ENCODE measurements around the gene CCBE1.

Gene CCBE1

GRCh38 chr18:59455728-59456276 is 241.4 kb downstream of the CCBE1 start:
- Histone ChIP-seq H4K91ac (ENCODE audit: low read depth, low read length, poor library complexity) (no peak overlapping the region), H2AK5ac (ENCODE audit: low read depth, low read length) (no peak overlapping the region), H3K18ac (ENCODE audit: low read length) (peak overlapping the region; percentile 50), H2BK120ac (ENCODE audit: low read depth, low read length) (no peak overlapping the region), H3K9me3 (replicated peaks in 1 of 2; ENCODE audit: control insufficient read depth in 2 of 2, insufficient read depth in 1 of 2, low read depth in 1 of 2, low read length in 2 of 2) (no peaks in the 10 kb centered on the region), H3K4me3 (ENCODE audit: low read length in 2 of 2) (no peak overlapping the region), H3K4me1 (ENCODE audit: control insufficient read depth in 2 of 2, insufficient read depth in 1 of 2, low read depth in 1 of 2, low read length in 2 of 2) (peaks cover 0 to 6% of the 10 kb centered on the region in 2 donors), H3K27ac (replicated peaks; ENCODE audit: low read length) (no peak overlapping the region), H2BK5ac (ENCODE audit: low read length) (no peak overlapping the region), H3K4me2 (ENCODE audit: insufficient read depth, low read length, poor library complexity, severe bottlenecking) (no peak overlapping the region), H3K36me3 (replicated peaks in 1 of 2; ENCODE audit: control insufficient read depth in 2 of 2, insufficient read depth in 2 of 2, low read length in 2 of 2) (no peaks in the 10 kb centered on the region), H3K9ac (ENCODE audit: low read depth, low read length, poor library complexity) (no peak overlapping the region), H4K8ac (ENCODE audit: low read depth, low read length) (no peak overlapping the region), H3K14ac (ENCODE audit: low read length) (no peak overlapping the region), H3K4ac (ENCODE audit: low read length) (no peak overlapping the region), H2AFZ (ENCODE audit: low read length) (no peak overlapping the region), H3K23ac (ENCODE audit: low read depth, low read length, poor library complexity) (no peak overlapping the region), H2BK15ac (ENCODE audit: low read length) (no peak overlapping the region), H3K79me1 (ENCODE audit: low read depth, low read length) (no peaks in the 10 kb centered on the region), H2BK12ac (ENCODE audit: low read length) (no peak overlapping the region), H3K27me3 (ENCODE audit: control insufficient read depth in 3 of 3, insufficient read depth in 3 of 3, low read depth in 1 of 3, low read length in 3 of 3) (peaks cover 0 to 30% (median 0%) of the 10 kb centered on the region in 3 experiments)
- DNase-seq (ENCODE audit: low spot score), result no peak
- WGBS, 2 donors (ENCODE audit: extremely low coverage in 2 of 2, insufficient read length in 2 of 2, insufficient replicate concordance in 1 of 2), result no CpG with 5 or more reads among the region's 12 CpGs

- Histone ChIP-seq H3K27ac (replicated peaks; ENCODE audit: low read length) (no peak overlapping the region), H2AFZ (ENCODE audit: low read length) (no peak overlapping the region), H3K4me1 (ENCODE audit: control insufficient read depth in 2 of 2, insufficient read depth in 1 of 2, low read depth in 1 of 2, low read length in 2 of 2) (peaks cover 0 to 6% of the 10 kb centered on the region in 2 donors), H2BK12ac (ENCODE audit: low read length) (no peak overlapping the region), H3K23ac (ENCODE audit: low read depth, low read length, poor library complexity) (no peak overlapping the region), H3K27me3 (ENCODE audit: control insufficient read depth in 3 of 3, insufficient read depth in 3 of 3, low read depth in 1 of 3, low read length in 3 of 3) (peaks cover 0 to 30% (median 0%) of the 10 kb centered on the region in 3 experiments), H3K4ac (ENCODE audit: low read length) (no peak overlapping the region), H3K4me2 (ENCODE audit: insufficient read depth, low read length, poor library complexity, severe bottlenecking) (no peak overlapping the region), H3K36me3 (replicated peaks in 1 of 2; ENCODE audit: control insufficient read depth in 2 of 2, insufficient read depth in 2 of 2, low read length in 2 of 2) (no peaks in the 10 kb centered on the region), H3K14ac (ENCODE audit: low read length) (no peak overlapping the region), H2BK5ac (ENCODE audit: low read length) (no peak overlapping the region), H4K8ac (ENCODE audit: low read depth, low read length) (no peak overlapping the region), H3K9ac (ENCODE audit: low read depth, low read length, poor library complexity) (no peak overlapping the region), H2AK5ac (ENCODE audit: low read depth, low read length) (no peak overlapping the region), H2BK120ac (ENCODE audit: low read depth, low read length) (no peak overlapping the region), H4K91ac (ENCODE audit: low read depth, low read length, poor library complexity) (no peak overlapping the region), H2BK15ac (ENCODE audit: low read length) (no peak overlapping the region), H3K79me1 (ENCODE audit: low read depth, low read length) (no peaks in the 10 kb centered on the region), H3K18ac (ENCODE audit: low read length) (peak overlapping the region; percentile 50), H3K9me3 (replicated peaks in 1 of 2; ENCODE audit: control insufficient read depth in 2 of 2, insufficient read depth in 1 of 2, low read depth in 1 of 2, low read length in 2 of 2) (no peaks in the 10 kb centered on the region), H3K4me3 (ENCODE audit: low read length in 2 of 2) (no peak overlapping the region)
- no peak for DNase-seq (ENCODE audit: low spot score)
- WGBS, 2 donors (ENCODE audit: extremely low coverage in 2 of 2, insufficient read length in 2 of 2, insufficient replicate concordance in 1 of 2), result no CpG with 5 or more reads among the region's 13 CpGs
Observed at GRCh38 chr18:59454909-59455727, 242.1 kb downstream of the CCBE1 start.

GRCh38 chr18:59453468-59453961 is 243.7 kb downstream of the CCBE1 start:
- no peak overlapping the region for H3K4me3 ChIP-seq (ENCODE audit: low read length in 2 of 2)

GRCh38 chr18:59451963-59452362 is 245.3 kb downstream of the CCBE1 start:
- Histone ChIP-seq H3K36me3 (replicated peaks in 1 of 2; ENCODE audit: control insufficient read depth in 2 of 2, insufficient read depth in 2 of 2, low read length in 2 of 2) (no peaks in the 10 kb centered on the region), H2BK5ac (ENCODE audit: low read length) (no peak overlapping the region), H3K23ac (ENCODE audit: low read depth, low read length, poor library complexity) (no peak overlapping the region), H3K4me2 (ENCODE audit: insufficient read depth, low read length, poor library complexity, severe bottlenecking) (no peak overlapping the region), H2BK120ac (ENCODE audit: low read depth, low read length) (no peak overlapping the region), H3K4ac (ENCODE audit: low read length) (no peak overlapping the region), H3K14ac (ENCODE audit: low read length) (no peak overlapping the region), H3K79me1 (ENCODE audit: low read depth, low read length) (no peaks in the 10 kb centered on the region), H3K4me1 (ENCODE audit: control insufficient read depth in 2 of 2, insufficient read depth in 1 of 2, low read depth in 1 of 2, low read length in 2 of 2) (peaks cover 0 to 6% of the 10 kb centered on the region in 2 donors), H2AK5ac (ENCODE audit: low read depth, low read length) (no peak overlapping the region), H3K4me3 (ENCODE audit: low read length in 2 of 2) (no peak overlapping the region), H3K9ac (ENCODE audit: low read depth, low read length, poor library complexity) (no peak overlapping the region), H2AFZ (ENCODE audit: low read length) (no peak overlapping the region), H2BK15ac (ENCODE audit: low read length) (no peak overlapping the region), H4K8ac (ENCODE audit: low read depth, low read length) (no peak overlapping the region), H3K27me3 (ENCODE audit: control insufficient read depth in 3 of 3, insufficient read depth in 3 of 3, low read depth in 1 of 3, low read length in 3 of 3) (peaks cover 0 to 29% (median 0%) of the 10 kb centered on the region in 3 experiments), H3K18ac (ENCODE audit: low read length) (no peak overlapping the region), H3K27ac (replicated peaks; ENCODE audit: low read length) (no peak overlapping the region), H3K9me3 (replicated peaks in 1 of 2; ENCODE audit: control insufficient read depth in 2 of 2, insufficient read depth in 1 of 2, low read depth in 1 of 2, low read length in 2 of 2) (no peaks in the 10 kb centered on the region), H4K91ac (ENCODE audit: low read depth, low read length, poor library complexity) (no peak overlapping the region), H2BK12ac (ENCODE audit: low read length) (no peak overlapping the region)
- no peak for DNase-seq (ENCODE audit: low spot score)
- no CpG with 5 or more reads among the region's 6 CpGs for WGBS, 2 donors (ENCODE audit: extremely low coverage in 2 of 2, insufficient read length in 2 of 2, insufficient replicate concordance in 1 of 2)

More at GRCh38 chr18:59453468-59453961, 243.7 kb downstream of the CCBE1 start:
- no peak overlapping the region for H2BK5ac ChIP-seq (ENCODE audit: low read length)
- H3K4ac ChIP-seq (ENCODE audit: low read length), result no peak overlapping the region
- H3K4me2 ChIP-seq (ENCODE audit: insufficient read depth, low read length, poor library complexity, severe bottlenecking), result no peak overlapping the region
- DNase-seq (ENCODE audit: low spot score), result no peak
- H4K8ac ChIP-seq (ENCODE audit: low read depth, low read length), result no peak overlapping the region
- H2AK5ac ChIP-seq (ENCODE audit: low read depth, low read length), result no peak overlapping the region
- no peaks in the 10 kb centered on the region for H3K9me3 ChIP-seq (replicated peaks in 1 of 2; ENCODE audit: control insufficient read depth in 2 of 2, insufficient read depth in 1 of 2, low read depth in 1 of 2, low read length in 2 of 2)
- H3K36me3 ChIP-seq (replicated peaks in 1 of 2; ENCODE audit: control insufficient read depth in 2 of 2, insufficient read depth in 2 of 2, low read length in 2 of 2), result no peaks in the 10 kb centered on the region
- no peak overlapping the region for H3K14ac ChIP-seq (ENCODE audit: low read length)
- no peak overlapping the region for H2BK12ac ChIP-seq (ENCODE audit: low read length)
- peaks cover 0 to 30% (median 0%) of the 10 kb centered on the region in 3 experiments for H3K27me3 ChIP-seq (ENCODE audit: control insufficient read depth in 3 of 3, insufficient read depth in 3 of 3, low read depth in 1 of 3, low read length in 3 of 3)
- no peak overlapping the region for H3K27ac ChIP-seq (replicated peaks; ENCODE audit: low read length)
- H3K18ac ChIP-seq (ENCODE audit: low read length), result no peak overlapping the region
- no peaks in the 10 kb centered on the region for H3K79me1 ChIP-seq (ENCODE audit: low read depth, low read length)
- peaks cover 0 to 6% of the 10 kb centered on the region in 2 donors for H3K4me1 ChIP-seq (ENCODE audit: control insufficient read depth in 2 of 2, insufficient read depth in 1 of 2, low read depth in 1 of 2, low read length in 2 of 2)
- no peak overlapping the region for H3K23ac ChIP-seq (ENCODE audit: low read depth, low read length, poor library complexity)
- no peak overlapping the region for H2AFZ ChIP-seq (ENCODE audit: low read length)
- no peak overlapping the region for H3K9ac ChIP-seq (ENCODE audit: low read depth, low read length, poor library complexity)
- no peak overlapping the region for H2BK120ac ChIP-seq (ENCODE audit: low read depth, low read length)
- H4K91ac ChIP-seq (ENCODE audit: low read depth, low read length, poor library complexity), result no peak overlapping the region
- WGBS, 2 donors (ENCODE audit: extremely low coverage in 2 of 2, insufficient read length in 2 of 2, insufficient replicate concordance in 1 of 2), result no CpG with 5 or more reads among the region's 7 CpGs
- no peak overlapping the region for H2BK15ac ChIP-seq (ENCODE audit: low read length)
